GM18868 (cell line): ENCODE measurements around the gene SATB1.

Experiments used
- ATAC-seq: cut with Tn5 transposase; IDR thresholded peaks from one replicate; pipeline ENCODE4 v1.9.1; 2021; ENCODE audit warnings: mild to moderate bottlenecking, moderate library complexity; ENCODE audit not compliant: unreplicated experiment

The SATB1 gene

DNA sequence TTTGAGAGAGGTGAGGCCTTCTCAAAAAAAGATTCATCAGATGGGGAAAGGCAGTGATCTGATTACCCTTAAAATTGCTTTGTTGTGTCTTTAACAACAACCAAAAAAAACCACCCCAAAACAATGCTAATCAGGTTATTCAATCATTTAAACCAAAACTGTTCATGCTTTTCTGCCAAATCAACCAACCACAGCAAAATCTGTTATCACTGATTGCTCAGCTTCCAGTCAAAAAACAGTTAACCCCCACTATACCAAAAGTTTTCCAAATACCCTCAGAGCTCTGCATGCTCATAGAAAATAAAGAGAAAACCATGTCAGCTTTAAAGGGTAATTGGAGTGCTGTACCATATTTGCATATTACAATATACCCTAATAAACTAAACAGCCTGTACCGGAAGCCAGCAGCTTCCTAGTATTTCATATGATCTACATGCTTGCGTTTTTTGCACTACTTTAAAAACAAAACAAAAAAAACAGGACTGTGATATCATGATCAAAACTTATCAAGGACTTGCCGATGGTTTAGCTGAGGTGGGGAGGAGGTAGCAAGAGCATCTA, 22.8 kb downstream of the SATB1 start:
- ATAC-seq, result no peak

DNA sequence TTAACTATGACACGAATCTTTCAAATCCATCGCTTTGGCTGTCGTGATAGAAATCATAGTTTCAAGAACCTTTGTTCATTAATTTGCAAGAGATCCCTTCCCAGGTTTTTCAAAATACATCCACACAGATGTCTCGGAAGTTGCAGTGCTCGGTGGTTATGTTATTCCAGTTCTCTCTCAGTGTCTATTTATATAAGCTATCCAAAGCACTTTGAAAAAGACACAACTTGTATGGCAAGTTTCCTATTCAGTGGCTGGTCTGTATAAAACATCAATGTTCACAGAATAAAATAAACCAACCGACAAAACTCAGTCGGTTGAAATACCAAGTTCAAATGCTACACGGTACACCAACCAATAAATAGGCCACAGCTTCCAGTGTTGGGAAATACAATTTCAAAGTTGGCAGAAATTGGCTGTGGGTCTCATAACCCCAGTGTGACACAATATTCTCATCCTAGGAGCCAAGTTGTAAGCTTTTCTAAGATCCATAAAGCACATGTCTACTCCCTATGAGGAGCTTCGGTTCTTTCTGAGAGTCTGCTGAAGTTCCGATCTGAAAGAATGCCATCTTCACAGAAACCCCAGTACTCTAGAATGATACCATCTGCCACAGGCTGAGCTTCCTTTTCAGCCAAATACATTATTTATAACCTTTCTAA, 23.7 kb downstream of the SATB1 start:
- ATAC-seq, result no peak

DNA sequence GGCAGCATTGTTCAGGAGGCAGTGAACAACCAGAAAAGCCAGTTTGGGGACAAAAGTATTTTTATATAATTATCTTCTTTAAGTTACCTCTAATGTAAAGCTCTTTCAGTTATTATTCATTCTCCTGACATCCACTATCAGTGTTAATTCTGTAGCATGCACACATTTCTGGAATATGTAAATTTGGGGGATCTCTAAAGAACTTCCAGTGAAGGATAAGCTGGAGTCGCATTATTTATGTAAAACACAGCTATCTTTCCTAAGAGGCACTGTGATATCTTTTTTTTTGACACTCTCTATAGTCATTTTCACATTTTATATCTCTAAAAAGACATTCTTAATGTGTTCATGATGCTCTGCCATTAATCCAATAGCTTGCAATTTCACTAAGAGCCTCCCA, 26.7 kb downstream of the SATB1 start:
- ATAC-seq, result no peak

DNA sequence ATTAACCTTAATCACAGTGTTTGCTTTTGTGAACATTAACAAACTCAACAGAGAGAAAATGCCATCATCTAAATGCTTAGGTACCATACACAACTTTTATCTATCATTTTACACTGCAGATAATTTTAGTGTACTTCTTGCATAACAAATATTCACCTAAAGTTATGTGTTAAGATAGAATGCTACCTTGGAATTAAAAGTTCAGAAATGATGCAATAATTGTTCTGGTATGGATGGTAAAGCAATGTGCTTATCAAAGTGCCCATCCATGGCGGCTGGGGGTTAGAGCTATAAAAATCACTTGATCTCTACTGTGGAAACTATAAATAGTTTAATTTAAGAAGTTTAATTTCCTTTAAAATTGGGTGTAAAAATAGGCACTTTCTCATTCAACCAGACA, 28.7 kb downstream of the SATB1 start:
- no peak for ATAC-seq

DNA sequence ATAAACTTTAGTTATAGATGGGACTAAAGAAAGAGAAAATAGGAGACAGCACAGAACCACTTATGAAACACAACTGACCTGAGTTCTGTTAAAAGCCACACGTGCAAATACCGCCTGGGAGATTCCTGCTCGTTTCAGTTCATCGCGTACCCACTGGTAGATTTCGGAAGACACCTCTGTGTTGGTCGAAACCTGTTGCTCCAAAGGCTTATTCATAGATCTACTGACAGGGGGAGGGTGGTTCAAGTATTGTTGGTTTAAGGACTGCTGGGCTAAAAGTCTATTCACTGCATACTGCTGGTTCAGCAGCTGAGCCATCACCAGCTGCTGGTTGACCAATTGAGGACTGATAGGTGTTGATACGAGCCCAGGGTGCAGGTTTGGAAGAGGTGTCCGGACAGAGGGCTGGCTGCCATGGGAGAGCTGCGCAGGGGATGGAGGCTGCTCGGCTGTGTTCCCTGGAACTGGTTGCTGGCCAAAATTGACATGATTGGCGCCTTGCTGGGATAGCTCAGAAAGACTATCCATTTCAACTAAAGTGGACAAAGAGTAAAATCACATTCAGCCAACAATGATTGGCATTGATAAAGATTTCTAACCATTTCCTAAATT, 30.6 kb downstream of the SATB1 start:
- ATAC-seq, result no peak

DNA sequence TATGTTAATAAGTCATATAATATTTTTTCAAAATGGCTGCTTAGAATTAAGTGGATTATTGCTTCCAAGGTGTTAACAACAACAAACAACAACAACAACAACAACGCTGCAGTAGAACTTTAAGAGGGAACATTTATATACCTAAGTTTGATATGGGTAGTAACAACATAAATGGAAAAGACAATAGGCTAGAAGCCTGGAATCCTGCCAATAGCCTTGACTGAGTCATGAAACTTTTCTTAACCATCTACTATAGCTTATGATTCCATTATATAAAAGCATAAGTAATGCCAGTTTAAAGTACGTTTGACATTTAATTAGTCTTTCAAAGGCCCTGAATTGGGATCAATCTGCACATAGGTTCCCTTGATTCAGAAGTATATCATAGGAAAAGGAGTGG, 31.2 kb downstream of the SATB1 start:
- ATAC-seq, result no peak

DNA sequence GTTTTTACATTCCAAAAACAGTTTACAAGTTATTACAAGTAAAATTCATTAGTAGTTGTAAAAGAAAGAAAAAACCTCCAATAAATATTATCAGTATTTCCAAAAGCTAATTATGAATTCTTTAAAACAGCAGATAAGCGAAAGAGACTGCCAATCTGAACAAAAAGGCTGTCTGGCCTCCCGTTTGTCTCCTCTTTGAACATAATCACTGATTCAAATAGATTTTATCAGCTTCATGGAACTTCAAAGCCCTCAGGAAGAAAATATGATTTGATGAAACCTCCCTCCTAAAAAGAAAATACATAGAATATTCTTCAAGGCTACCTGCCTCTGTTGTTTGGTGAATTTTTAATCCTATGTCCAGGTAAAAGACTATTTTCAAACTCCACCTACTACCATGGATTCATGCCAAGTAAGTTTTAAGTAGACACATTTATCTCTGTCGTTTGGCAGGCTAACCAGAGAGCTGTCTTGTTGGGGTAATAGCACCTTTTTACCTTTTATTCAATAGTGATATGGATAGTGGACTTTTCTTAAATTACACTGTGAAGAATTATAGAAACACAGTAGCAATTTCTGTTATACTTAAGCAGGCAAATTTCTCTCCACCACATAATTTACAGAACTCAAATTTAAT, 35.0 kb downstream of the SATB1 start:
- ATAC-seq, result no peak

DNA sequence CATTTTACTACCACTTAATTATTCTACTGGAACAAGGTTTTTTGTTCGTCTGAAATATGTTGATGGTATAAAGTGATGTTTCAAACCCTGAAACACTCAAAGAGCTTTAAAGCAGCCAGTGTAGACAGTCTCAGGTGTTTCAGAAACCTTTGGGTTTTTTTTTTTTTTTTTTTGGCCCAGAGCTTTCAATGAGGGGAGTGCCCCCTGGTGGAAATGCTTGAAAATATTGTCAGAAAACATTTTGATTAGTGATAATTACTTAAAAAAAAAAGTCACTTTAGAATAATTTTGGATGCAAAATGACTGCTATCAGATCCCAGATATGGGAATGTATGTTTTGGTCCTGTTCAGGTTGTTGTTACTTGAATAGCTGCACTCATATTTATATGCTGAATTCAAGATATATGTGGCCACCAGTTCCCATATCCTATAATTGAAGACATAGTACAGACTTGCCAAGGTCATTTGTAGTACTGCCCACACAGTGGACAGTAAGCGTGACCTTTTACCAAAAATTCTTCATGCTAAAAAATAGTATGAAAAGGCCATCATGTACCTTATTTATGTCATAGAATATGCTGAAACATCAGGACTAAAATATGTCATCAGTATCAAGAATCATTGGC, 35.9 kb downstream of the SATB1 start:
- no peak for ATAC-seq

DNA sequence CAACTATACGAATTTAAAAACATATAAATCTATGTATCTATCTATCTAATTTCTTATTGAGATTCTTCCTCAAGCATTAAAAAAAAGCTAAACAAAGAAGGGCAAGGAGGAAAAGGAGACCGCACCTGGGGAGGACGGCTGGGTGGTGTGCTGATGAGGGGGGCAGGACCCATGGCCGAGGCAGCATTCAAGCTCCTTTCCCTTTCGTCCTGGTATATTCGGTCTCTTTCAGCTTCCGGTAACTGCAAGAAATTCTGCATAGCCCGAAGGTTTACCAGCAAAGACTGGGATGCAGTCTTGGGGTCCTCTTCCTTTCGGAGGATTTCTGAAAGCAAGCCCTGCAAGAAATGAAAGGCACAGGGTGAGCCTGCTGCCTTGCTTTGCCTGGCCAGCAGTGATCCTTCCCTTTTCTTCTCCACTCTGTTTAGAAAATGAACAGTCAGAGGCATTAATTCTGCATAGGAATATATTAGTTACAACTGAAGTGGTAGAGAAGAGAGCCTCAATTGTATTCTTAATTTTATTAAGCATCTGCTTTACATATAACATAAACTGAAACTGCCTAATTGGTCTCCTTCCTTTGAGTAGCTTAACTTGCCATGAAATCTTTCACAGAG, 38.8 kb downstream of the SATB1 start:
- ATAC-seq, result no peak

DNA sequence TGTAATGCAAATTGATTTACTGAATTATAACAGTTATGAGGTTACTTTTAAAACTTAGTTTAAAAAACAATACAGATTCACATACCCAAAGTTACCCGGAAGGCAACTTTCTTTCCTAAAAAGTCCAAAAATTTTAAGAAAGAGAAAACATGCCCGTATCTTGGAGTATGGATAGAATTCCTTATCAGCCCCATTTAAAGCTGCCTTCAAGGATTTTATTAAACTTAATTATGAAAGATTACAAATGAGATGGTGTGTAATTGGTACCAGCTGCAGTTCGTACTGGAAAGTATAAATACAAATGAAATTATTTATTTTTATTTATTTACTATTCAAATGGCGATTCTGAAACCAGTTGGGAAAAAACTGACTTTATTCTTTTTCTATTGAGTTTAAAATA, 39.4 kb downstream of the SATB1 start:
- ATAC-seq, result no peak

DNA sequence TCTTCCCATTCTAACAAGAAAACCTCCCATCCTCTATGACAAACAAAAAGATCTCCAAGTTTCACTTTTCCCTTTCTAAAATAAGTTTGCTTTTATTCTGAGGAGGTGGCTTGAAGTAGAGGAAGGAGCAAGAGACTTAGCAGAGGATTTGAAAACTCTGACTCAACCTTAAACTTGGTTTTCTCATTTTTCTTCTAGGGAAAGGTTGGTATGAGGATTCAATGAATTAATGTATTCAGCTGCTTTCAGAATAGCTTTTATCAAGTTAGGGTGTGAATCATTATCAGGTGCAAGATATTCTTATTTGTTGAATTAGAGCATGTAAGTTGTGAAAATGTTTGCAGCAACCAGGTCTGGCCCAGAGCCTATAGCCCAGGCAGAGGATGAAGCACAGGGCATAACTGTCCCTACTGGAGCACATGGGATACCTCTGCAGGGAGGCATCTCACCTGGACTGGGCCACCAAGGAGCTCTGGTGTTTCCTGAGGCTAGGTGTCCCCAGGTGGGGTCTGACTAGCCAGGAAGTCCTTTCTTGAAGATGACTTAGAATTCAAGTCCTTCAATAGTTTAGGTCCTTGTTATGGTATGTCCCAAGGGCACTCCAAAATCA, 42.3 kb downstream of the SATB1 start:
- ATAC-seq, result no peak

DNA sequence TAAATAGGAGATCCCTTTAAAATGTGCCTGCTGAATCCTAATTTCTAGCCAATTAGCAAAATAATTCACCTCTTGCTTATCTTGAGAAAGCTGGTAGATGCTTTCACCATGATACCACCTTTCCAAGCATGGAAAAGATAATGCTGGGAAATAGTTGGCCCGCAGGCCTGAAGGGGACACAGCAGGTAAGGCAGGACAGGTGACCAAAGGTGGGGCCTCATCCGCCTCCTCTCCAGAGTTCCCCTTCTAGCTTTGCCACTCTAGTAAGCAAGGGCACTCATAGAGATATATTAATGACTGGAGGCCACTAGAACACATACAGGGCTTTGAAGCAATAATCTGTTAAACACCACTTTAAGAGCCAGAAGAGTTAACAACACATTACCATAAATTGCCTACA, 45.5 kb downstream of the SATB1 start:
- ATAC-seq, result no peak

DNA sequence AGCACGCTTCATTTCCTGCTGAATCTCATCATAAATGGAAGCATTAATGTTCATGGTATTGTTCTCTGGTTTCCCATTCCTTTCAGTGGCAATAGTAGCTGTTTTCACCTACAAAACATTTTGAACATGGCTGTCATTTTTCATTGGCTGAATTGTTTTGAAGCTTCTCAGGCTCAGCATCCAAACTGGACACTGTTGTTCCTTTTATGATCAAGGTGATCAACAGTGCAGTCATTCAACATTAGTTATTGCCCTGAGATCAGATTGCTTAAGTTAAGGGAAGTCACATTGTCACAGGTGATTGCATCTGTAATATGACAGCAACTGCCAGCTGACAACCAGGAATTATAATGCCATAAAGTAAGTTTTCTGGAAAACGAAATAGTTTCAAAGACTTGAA, 46.9 kb downstream of the SATB1 start:
- no peak for ATAC-seq

DNA sequence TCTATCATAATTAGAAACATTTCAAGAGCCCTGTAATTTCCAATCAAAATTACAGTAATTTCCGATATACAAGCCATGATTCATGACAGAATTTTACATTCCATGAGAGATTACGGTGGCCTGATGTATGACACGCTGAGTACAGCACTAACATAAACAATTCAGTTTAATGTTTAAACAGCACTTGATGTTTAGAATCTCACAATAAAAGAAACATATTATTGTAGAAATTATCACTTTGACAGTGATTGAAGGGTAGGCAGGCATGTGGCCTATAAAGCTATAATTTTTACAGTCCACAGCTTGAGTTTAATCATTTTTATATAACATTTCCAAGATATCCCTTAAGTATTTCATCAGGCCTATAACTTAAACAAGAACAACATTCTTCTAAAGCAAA, 48.5 kb downstream of the SATB1 start:
- no peak for ATAC-seq

DNA sequence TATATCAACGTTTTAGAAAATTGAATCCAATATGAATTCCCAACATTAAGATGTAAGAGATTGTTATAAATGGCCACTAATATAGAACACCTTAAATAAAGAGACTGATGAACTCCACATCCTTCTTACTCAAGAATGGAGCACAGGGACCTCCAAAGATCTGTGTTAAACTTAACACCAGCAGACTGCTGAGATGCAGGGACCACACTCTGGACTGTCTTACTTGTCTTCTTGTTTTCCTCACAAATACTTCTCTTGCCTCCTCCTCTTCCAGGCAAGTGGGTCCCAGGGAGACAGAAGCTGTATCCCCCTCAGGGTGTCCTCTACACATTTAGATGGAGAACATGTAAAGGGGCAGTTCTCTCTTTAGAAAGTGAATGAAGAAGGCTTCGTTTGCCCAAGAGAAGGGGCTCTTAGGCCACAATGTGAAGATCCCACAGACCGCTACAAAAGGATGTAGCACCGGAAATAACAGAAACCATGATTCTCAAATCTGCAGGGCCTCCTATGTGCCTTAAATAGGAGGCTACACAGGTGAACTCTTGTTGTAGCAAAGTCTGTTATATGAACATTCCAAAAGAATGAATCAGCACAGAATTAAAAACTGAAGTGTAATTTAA, 52.2 kb downstream of the SATB1 start:
- ATAC-seq, result no peak

DNA sequence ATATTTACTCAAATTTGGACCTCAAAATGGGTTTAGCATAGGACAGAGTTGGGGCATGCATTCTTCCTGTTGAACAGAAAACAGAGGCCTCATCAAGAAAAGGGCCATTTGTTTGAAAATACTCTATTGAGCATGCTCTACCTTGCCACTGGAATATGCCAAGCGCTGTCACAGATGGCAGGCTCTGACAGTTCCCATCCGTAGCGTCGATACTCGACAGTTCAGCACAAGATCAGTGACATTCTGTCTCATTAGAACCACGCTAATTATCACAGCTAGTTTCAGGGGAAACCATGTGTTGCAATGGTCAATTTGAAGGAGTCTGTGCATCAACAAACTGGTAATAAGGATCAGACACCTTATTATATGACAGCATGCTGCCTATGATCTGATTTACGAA, 54.5 kb downstream of the SATB1 start:
- ATAC-seq, result no peak

DNA sequence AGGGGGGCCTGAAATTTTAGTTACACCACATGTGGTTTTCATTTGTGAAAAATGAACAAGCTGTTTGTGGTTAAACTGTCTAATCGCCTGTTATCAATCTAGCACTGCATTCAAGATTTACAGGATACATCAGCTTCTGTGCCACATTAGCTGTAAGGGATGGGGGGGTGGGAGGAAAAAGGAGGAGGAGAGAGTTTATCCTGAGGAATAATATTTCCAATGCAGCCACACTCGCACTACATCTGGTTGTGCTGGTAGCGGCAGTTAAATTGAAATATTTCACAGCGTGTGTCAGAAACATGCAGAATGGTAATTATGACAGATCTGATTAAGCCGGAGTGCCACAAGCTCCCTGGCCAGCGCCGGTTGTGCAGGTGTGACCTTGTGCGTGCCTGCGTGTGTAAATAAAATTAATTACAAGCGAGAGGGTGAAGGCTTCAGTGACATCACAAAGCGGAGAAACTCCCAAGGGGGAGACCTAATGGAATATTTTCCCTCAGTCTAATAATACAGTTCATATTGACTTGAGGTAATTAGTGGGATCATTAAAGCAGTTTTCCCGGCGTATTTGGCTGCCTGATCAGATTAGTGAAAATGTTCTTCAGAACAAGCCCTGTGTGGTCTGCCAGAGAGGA, 55.5 kb downstream of the SATB1 start:
- no peak for ATAC-seq

DNA sequence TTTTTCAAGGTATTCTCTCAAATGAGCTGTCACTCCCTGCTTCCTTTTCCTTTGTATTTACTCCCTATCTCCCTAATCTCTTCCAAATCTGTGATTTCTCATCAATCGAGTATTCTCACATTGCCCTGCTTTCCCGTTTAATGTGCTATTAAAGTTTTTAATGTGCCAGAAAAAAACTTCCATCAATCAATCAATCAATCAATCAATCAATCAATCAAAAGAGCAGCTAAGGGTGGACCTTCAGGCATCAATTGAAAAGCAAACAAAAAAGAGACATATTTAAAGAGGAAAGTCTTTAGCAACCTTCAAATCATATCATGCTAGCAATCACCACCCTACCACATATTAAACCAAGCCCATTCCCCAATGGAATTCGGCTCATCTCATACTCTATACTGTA, 58.9 kb downstream of the SATB1 start:
- ATAC-seq, result no peak

DNA sequence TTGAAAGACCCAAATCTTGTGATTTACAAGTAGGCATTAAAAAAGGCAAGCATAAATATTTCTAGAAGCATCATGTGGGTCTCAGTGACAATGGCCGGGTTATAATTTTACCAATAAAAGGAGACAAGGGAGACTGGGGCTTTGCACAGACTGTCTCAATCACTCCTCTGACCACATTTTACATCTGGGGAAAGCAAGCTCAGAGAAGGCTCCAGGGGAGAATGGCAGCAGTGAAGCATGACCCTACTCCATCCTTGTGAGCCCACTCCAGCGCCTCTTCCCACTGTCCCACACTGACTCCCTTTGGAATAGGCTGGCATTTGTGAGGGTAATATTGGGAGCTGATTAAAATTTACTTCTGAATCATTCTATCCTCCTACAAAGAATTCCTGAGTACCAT, 61.8 kb downstream of the SATB1 start:
- no peak for ATAC-seq

DNA sequence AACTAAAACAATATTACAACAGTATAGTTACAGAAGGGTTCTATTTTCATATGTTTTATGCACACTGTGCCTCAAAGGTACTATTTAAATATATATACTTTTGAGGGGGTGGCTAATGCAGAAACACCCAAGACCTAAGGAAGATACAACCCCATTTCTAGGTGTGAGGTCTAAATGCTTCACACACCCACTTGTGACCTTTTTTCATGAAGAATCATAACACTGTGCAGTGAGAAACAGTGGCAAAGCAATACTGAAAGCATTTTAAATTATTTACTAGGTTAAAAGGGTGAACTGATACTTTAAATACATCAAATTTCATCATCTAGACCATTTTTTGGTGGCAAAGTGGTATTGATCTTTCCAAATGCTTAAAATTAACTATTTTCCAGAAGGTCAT, 67.4 kb downstream of the SATB1 start:
- ATAC-seq, result no peak
